HepG2 (cell line): Measurements from ENCODE around the gene GART. TPM values are rescaled to one million over a fixed set of nuclear protein-coding genes. Genes with fewer than 3 reads are reported as not detected.

Experiments
- HOXA5 ChIP-seq: sonication (generic); formaldehyde crosslinking; IDR thresholded peaks from 2 replicates; pipeline ENCODE4 v1.4.0; 2020; ENCODE audit warnings: missing genetic modification reagents
- KDM6A ChIP-seq: IDR thresholded peaks from 2 replicates; pipeline ENCODE4 v1.6.1; 2016; ENCODE audit warnings: low read depth
- MIER3 ChIP-seq: IDR thresholded peaks from 2 replicates; pipeline ENCODE4 v1.6.1; 2016; ENCODE audit warnings: missing compliant biosample characterization, borderline replicate concordance
- POGZ ChIP-seq: sonication (generic); formaldehyde crosslinking; IDR thresholded peaks from 2 replicates; pipeline ENCODE4 v1.4.0; 2020; ENCODE audit warnings: mild to moderate bottlenecking, missing genetic modification reagents
- POLR2AphosphoS5 ChIP-seq: IDR thresholded peaks from 2 replicates; pipeline ENCODE4 v1.6.1; 2012; ENCODE audit warnings: low read depth, low read length
- ZBED4 ChIP-seq: sonication (generic); formaldehyde crosslinking; IDR thresholded peaks from 2 replicates; pipeline ENCODE4 v1.4.0; 2020; ENCODE audit warnings: missing genetic modification reagents, borderline replicate concordance
- ZBTB40 ChIP-seq, 2 experiments: fragments of 450-650 bp in 1 of 2; sonication (generic) in 1 of 2; formaldehyde crosslinking in 1 of 2; IDR thresholded peaks; 2 replicates each; pipeline versions ENCODE4 v1.6.1 to v1.8.0; 2016 to 2022; ENCODE audit warnings: antibody characterized with exemption in 1 of 2, mild to moderate bottlenecking in 1 of 2, missing genetic modification reagents in 1 of 2
- ZNF143 ChIP-seq: sonication (generic); formaldehyde crosslinking; IDR thresholded peaks from 2 replicates; pipeline ENCODE4 v1.4.0; 2020; ENCODE audit warnings: missing genetic modification reagents
- ZNF513 ChIP-seq: sonication (generic); formaldehyde crosslinking; conservative IDR thresholded peaks from 2 replicates; pipeline ENCODE4 v1.5.0; 2020; ENCODE audit warnings: missing genetic modification reagents
- ZNF775 ChIP-seq: sonication (generic); formaldehyde crosslinking; IDR thresholded peaks from 2 replicates; pipeline ENCODE4 v1.4.0; 2020; ENCODE audit warnings: missing genetic modification reagents, mild to moderate bottlenecking, moderate library complexity, borderline replicate concordance
- ZNF782 ChIP-seq: sonication (generic); formaldehyde crosslinking; IDR thresholded peaks from 2 replicates; pipeline ENCODE4 v1.4.0; 2020; ENCODE audit warnings: missing genetic modification reagents, mild to moderate bottlenecking, borderline replicate concordance
- polyA plus RNA-seq, 8 experiments: library from polyadenylated mRNA; depleted of rRNA in 3 of 8; stranded (reverse) in 7 of 8; unstranded in 1 of 8; fragments of >200 nt; fragmentation: Illumina TruSeq in 4 of 8; extraction: Trizol in 4 of 8; gene quantifications; 2 replicates each; pipeline versions ENCODE4 v1.2.1 to v1.2.3, GENCODE V29; 2011 to 2016; ENCODE audit warnings: low read depth in 4 of 8, missing spikeins in 1 of 8, mixed read lengths in 1 of 8; ENCODE audit not compliant: insufficient read depth in 1 of 8
- total RNA-seq, 5 experiments: library from RNA; depleted of rRNA; stranded (reverse); fragments of >200 nt; fragmentation: Illumina TruSeq; extraction: Trizol; gene quantifications; 2 replicates each; pipeline ENCODE4 v1.2.3, GENCODE V29; 2016; ENCODE audit warnings: low read depth in 1 of 5
- TF ChIP-seq, protein P1 (sequence below): sonication (generic); formaldehyde crosslinking; IDR thresholded peaks from 2 replicates; pipeline ENCODE4 v1.5.0; 2020; ENCODE audit warnings: missing genetic modification reagents

GART gene
- total and polyA plus RNA-seq, 2 of the 13 experiments (the other 11 are each of a cell fraction or from before 2014, with no cell fraction given): 17.9 to 109 TPM

- no peak for TF ChIP-seq MIER3 (CRISPR knock-in tag)
- no peak for TF ChIP-seq ZBTB40 (IDR thresholded peaks at IDR 0.05)
- TF ChIP-seq ZBTB40 (CRISPR knock-in tag; IDR thresholded peaks at IDR 0.05): peak; percentile 45; the same call in 1 of the 2 replicates
- TF ChIP-seq, protein P1, sequence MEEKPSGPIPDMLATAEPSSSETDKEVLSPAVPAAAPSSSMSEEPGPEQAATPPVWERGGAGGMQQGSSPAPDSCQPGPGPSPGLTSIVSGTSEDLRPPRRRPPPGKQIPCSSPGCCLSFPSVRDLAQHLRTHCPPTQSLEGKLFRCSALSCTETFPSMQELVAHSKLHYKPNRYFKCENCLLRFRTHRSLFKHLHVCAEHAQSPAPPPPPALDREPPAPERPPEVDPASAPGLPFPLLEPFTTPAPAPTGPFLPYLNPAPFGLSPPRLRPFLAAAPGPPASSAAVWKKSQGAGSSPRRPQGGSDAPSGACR (CRISPR knock-in tag): no peak; the same call in 1 of the 2 replicates
- 0 out of 2 replicates have a peak, but pooled peaks have one; percentile 53 for TF ChIP-seq ZNF782 (CRISPR knock-in tag)
- peak; percentile 79 for TF ChIP-seq HOXA5 (CRISPR knock-in tag)
- TF ChIP-seq ZNF513: no peak
- peak; percentile 47; the same call in 1 of the 2 replicates for TF ChIP-seq ZNF143 (CRISPR knock-in tag)
- peak; percentile 72 for TF ChIP-seq POLR2AphosphoS5
- TF ChIP-seq ZNF775 (CRISPR knock-in tag): no peak
- TF ChIP-seq ZBED4 (CRISPR knock-in tag): peak; percentile 99
- peak; percentile 14; the same call in 1 of the 2 replicates for TF ChIP-seq POGZ (CRISPR knock-in tag)
- TF ChIP-seq KDM6A (CRISPR knock-in tag): no peak
Observed at GRCh38 chr21:33541756-33542639, at the start of gene GART (continued).
